ENCODE measurements around the gene PRKCZ.

DNA sequence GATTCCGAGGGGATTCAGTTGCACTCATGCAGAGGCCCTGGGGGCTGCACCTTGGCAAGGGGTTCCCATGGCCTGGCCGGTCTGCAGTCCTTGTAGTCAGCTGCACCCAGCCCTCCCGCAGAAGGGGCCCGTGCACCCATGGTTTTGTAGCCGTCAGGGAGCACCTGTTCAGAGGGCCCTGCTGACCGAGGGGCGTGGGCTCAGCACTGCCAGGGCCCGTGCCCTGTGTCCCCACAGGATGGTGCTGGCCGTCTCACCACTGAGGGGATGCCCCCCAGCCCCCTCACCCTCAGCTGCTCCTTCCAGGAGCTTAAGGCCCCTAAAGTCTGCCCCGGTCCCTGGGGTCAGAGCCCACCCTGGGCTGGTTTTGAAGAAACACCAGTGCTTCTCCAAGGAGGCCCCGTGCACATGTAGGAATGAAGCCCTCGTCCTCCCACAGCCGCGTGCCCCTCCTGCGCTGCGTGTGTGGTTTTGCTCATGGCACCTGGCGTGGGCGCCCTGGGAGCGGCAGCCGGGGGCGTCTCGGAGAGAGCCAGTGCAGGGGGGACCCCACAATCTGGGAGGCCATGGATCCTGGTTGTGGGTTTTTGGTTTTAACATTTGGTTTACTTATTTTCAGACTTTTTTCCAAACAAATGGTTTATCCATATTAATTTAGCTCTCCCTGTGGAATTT lies 40.1 kb downstream of the PRKCZ start:
- TF ChIP-seq, protein P1, sequence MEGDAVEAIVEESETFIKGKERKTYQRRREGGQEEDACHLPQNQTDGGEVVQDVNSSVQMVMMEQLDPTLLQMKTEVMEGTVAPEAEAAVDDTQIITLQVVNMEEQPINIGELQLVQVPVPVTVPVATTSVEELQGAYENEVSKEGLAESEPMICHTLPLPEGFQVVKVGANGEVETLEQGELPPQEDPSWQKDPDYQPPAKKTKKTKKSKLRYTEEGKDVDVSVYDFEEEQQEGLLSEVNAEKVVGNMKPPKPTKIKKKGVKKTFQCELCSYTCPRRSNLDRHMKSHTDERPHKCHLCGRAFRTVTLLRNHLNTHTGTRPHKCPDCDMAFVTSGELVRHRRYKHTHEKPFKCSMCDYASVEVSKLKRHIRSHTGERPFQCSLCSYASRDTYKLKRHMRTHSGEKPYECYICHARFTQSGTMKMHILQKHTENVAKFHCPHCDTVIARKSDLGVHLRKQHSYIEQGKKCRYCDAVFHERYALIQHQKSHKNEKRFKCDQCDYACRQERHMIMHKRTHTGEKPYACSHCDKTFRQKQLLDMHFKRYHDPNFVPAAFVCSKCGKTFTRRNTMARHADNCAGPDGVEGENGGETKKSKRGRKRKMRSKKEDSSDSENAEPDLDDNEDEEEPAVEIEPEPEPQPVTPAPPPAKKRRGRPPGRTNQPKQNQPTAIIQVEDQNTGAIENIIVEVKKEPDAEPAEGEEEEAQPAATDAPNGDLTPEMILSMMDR (IDR thresholded peaks at IDR 0.05; ENCODE audit: insufficient read depth, low read length), result no peak
- no peak for TF ChIP-seq POLR2AphosphoS5 (IDR thresholded peaks at IDR 0.05; ENCODE audit: low read depth)

Data from HL-60 (cell line).